Astrocyte of the spinal cord (primary cell): Measurements from ENCODE around the gene COL23A1.

Experiments used
- DNase-seq: peaks from one replicate; pipeline ENCODE4 v3.0.0; 2011; ENCODE audit warnings: low read depth, low spot score
- H3K4me3 ChIP-seq: 2 replicates; pipeline ENCODE4 v1.5.1; 2011; ENCODE audit warnings: low read depth, mild to moderate bottlenecking, low read length, moderate library complexity
- CTCF ChIP-seq: IDR thresholded peaks from 2 replicates; pipeline ENCODE4 v1.5.1; 2012; ENCODE audit warnings: low read depth, mild to moderate bottlenecking, low read length, inconsistent platforms
- in situ Hi-C: cut with HindIII; loops from 2 replicates; pipeline ENCODE4 v1.10.0; 2017; ENCODE audit warnings: low sequenced_read_pairs

Gene COL23A1

GRCh38 chr5:178392931-178393394 is 197.2 kb downstream of the COL23A1 start:
- in situ Hi-C loops, result no loop called here
- no peak for TF ChIP-seq CTCF
- DNase-seq, result no peak
- H3K4me3 ChIP-seq, result no peak overlapping the region

GRCh38 chr5:178392386-178392785 is 197.8 kb downstream of the COL23A1 start:
- H3K4me3 ChIP-seq, result no peak overlapping the region
- in situ Hi-C loops, result no loop called here
- DNase-seq, result no peak
- no peak for TF ChIP-seq CTCF

- no peak for TF ChIP-seq CTCF
- in situ Hi-C loops, result no loop called here
- H3K4me3 ChIP-seq, result no peak overlapping the region
- no peak for DNase-seq
Observed at GRCh38 chr5:178391480-178391879, 198.7 kb downstream of the COL23A1 start.

- TF ChIP-seq CTCF, result no peak
- no peak for DNase-seq
- in situ Hi-C loops, result no loop called here
- H3K4me3 ChIP-seq, result no peak overlapping the region
Observed at GRCh38 chr5:178389796-178390195, 200.4 kb downstream of the COL23A1 start.

- in situ Hi-C loops, result no loop called here
- no peak overlapping the region for H3K4me3 ChIP-seq
- DNase-seq, result no peak
- TF ChIP-seq CTCF, result no peak
Observed at GRCh38 chr5:178389026-178389729, 201.0 kb downstream of the COL23A1 start.

- no peak overlapping the region for H3K4me3 ChIP-seq
- no peak for DNase-seq
- no peak for TF ChIP-seq CTCF
- in situ Hi-C loops, result no loop called here
Observed at GRCh38 chr5:178388386-178389025, 201.7 kb downstream of the COL23A1 start.
